K562 (cell line): ENCODE data around the gene ANKS1A. TPM values are rescaled to one million over a fixed set of nuclear protein-coding genes. Genes with fewer than 3 reads are reported as not detected.

Experiments
- ATAC-seq: fragments of 200-7000 bp; cut with Tn5 transposase; 3 replicates; pipeline ENCODE4 v1.9.1; 2020; ENCODE audit warnings: moderate library complexity
- BruUV-seq: library from RNA; stranded (reverse); fragments of 400-500 nt; replicated peaks from 2 replicates; lab custom pipeline; 2021; lab: Mats Ljungman, UMichigan
- CTCF ChIA-PET: fragments of 300-600 bp; formaldehyde crosslinking; extraction: SDS; loops from one replicate; lab custom pipeline; 2021; ENCODE audit warnings: low intra/inter-chr PET ratio; lab: Yijun Ruan, JAX
- POLR2A ChIA-PET: fragments of 300-600, 350-650 bp; sonication (Branson Sonifier 250); formaldehyde crosslinking; extraction: SDS; loops from one replicate; lab custom pipeline; 2021; ENCODE audit warnings: antibody characterized with exemption, inconsistent platforms; lab: Yijun Ruan, JAX
- DNase-seq, 4 experiments: peaks; one replicate each; pipeline versions ENCODE4 v3.0.0 to v3.0.0-alpha.2; 2011 to 2018; ENCODE audit warnings: low spot score in 3 of 4, mixed read lengths in 3 of 4; ENCODE audit errors: extremely low read depth in 1 of 4
- FAIRE-seq: peaks from 2 replicates; lab custom pipeline; 2011; peaks lifted over from hg19 to GRCh38; lab: Jason Lieb, UNC
- H2AFZ ChIP-seq: 2 replicates; pipeline ENCODE4 v1.6.0; 2011; ENCODE audit warnings: low read depth, low read length, control low read depth, inconsistent platforms
- H3K27ac ChIP-seq: fragments of 200-600 bp; 3 replicates; pipeline ENCODE4 v1.8.0; 2011; ENCODE audit warnings: low read depth, mild to moderate bottlenecking, control low read depth, inconsistent platforms, low read length, moderate library complexity, mixed read lengths; ENCODE audit errors: extremely low read depth
- H3K27me3 ChIP-seq, 2 experiments: fragments of 300-600 bp in 1 of 2; 2 replicates in 1 of 2; 3 replicates in 1 of 2; pipeline versions ENCODE4 v1.6.0 to v1.8.0; 2011; ENCODE audit warnings: inconsistent platforms in 2 of 2, low read length in 2 of 2, mild to moderate bottlenecking in 1 of 2, mixed read lengths in 1 of 2, moderate library complexity in 1 of 2; ENCODE audit not compliant: control insufficient read depth in 2 of 2, insufficient read depth in 2 of 2
- H3K36me3 ChIP-seq: fragments of 300-600 bp; 3 replicates; pipeline ENCODE4 v1.8.0; 2011; ENCODE audit warnings: mild to moderate bottlenecking, low read length, inconsistent platforms; ENCODE audit not compliant: control insufficient read depth, insufficient read depth
- H3K4me1 ChIP-seq, 2 experiments: fragments of 200-600 bp in 1 of 2; replicated peaks in 1 of 2; 2 replicates in 1 of 2; 3 replicates in 1 of 2; pipeline versions ENCODE4 v1.5.1 to v1.8.0; 2011; ENCODE audit warnings: inconsistent platforms in 2 of 2, low read length in 2 of 2, mild to moderate bottlenecking in 1 of 2, mixed read lengths in 1 of 2, moderate library complexity in 1 of 2; ENCODE audit not compliant: control insufficient read depth in 2 of 2, insufficient read depth in 2 of 2
- H3K4me2 ChIP-seq: 2 replicates; pipeline ENCODE4 v1.6.1; 2011; ENCODE audit warnings: low read length, control low read depth, inconsistent platforms, mixed read lengths; ENCODE audit not compliant: insufficient read depth
- H3K4me3 ChIP-seq: fragments of 200-600 bp; sonication (generic), shearing (Covaris generic); 2 replicates; pipeline ENCODE4 v1.5.1; 2016; ENCODE audit warnings: control low read depth, inconsistent platforms
- H3K79me2 ChIP-seq: fragments of 200-600 bp; 3 replicates; pipeline ENCODE4 v1.8.0; 2011; ENCODE audit warnings: low read length, inconsistent platforms; ENCODE audit not compliant: control insufficient read depth, insufficient read depth
- H3K9ac ChIP-seq, 2 experiments: 2 replicates each; pipeline versions ENCODE4 v1.6.0 to v1.6.1; 2011; ENCODE audit warnings: low read depth in 2 of 2, low read length in 2 of 2, control low read depth in 1 of 2, inconsistent platforms in 1 of 2, mild to moderate bottlenecking in 1 of 2, mixed read lengths in 1 of 2; ENCODE audit not compliant: insufficient read depth in 1 of 2
- H3K9me1 ChIP-seq: one replicate; pipeline ENCODE4 v1.6.0; 2011; ENCODE audit warnings: inconsistent platforms, mild to moderate bottlenecking, low read length, moderate library complexity; ENCODE audit not compliant: control insufficient read depth, insufficient read depth
- H3K9me3 ChIP-seq: replicated peaks from 2 replicates; pipeline ENCODE4 v1.5.1; 2011; ENCODE audit warnings: low read depth, low read length, inconsistent platforms; ENCODE audit not compliant: control insufficient read depth, insufficient read depth
- H4K20me1 ChIP-seq: replicated peaks from 2 replicates; pipeline ENCODE4 v1.6.1; 2011; ENCODE audit warnings: low read length, inconsistent platforms, mixed read lengths; ENCODE audit not compliant: control insufficient read depth, insufficient read depth
- KAT8 ChIP-seq: fragments of 450-650 bp; IDR thresholded peaks from 2 replicates; pipeline ENCODE4 v1.6.1; 2016; ENCODE audit warnings: low read depth, mild to moderate bottlenecking
- NFIC ChIP-seq: fragments of 450-650 bp; IDR thresholded peaks from 2 replicates; pipeline ENCODE4 v1.6.1; 2017; ENCODE audit warnings: mild to moderate bottlenecking, inconsistent platforms
- ZNF175 ChIP-seq: fragments of 200-800 bp; sonication (Bioruptor generic); IDR thresholded peaks from 2 replicates; pipeline ENCODE4 v1.6.1; 2016; ENCODE audit warnings: low read depth, mild to moderate bottlenecking, missing genetic modification characterization, missing compliant biosample characterization
- WGBS: fragments of 100-300 bp; shearing (Covaris generic); methylation state at CpG from one replicate; pipeline ENCODE4 v1.1.6; 2016; ENCODE audit warnings: low coverage, mixed read lengths; ENCODE audit not compliant: insufficient coverage; ENCODE audit errors: missing lambda C conversion rate; 5-methylcytosine and 5-hydroxymethylcytosine counted together
- in situ Hi-C: fragments of 300-500 bp; cut with MboI; formaldehyde crosslinking; loops from 4 replicates; pipeline ENCODE4 v1.15.0; 2018; ENCODE audit warnings: inconsistent platforms, mixed read lengths
- intact Hi-C: fragments of 100-400 bp; cut with micrococcal nuclease; formaldehyde crosslinking; loops from 2 replicates; pipeline ENCODE4 v1.14.2; 2022
- polyA plus RNA-seq, 8 experiments: library from polyadenylated mRNA; depleted of rRNA in 4 of 8; stranded (reverse) in 5 of 8; unstranded in 3 of 8; fragments of >200 nt; fragmentation: Nextera tagmentation in 2 of 8; fragmentation: Illumina TruSeq in 1 of 8; extraction: Ambion mirVana in 2 of 8; extraction: Trizol in 1 of 8; gene quantifications; 2 replicates each; pipeline versions ENCODE4 v1.2.1 to v1.2.3, GENCODE V29; 2011 to 2014; ENCODE audit warnings: inconsistent platforms in 1 of 8, missing spikeins in 1 of 8
- total RNA-seq, 7 experiments: library from RNA; depleted of rRNA in 6 of 7; stranded (reverse); fragments of >200 nt in 6 of 7; fragmentation: Illumina TruSeq in 2 of 7; extraction: Trizol in 2 of 7; gene quantifications; 2 replicates each; pipeline versions ENCODE4 v1.2.1 to v1.2.3, GENCODE V29; 2011 to 2021; ENCODE audit warnings: low replicate concordance in 1 of 7
- TF ChIP-seq, protein P1 (sequence below): fragments of 450-650 bp; formaldehyde crosslinking; IDR thresholded peaks from 2 replicates; pipeline ENCODE4 v1.4.0; 2020; ENCODE audit warnings: mild to moderate bottlenecking, moderate library complexity

ANKS1A gene
- total and polyA plus RNA-seq, 9 of the 15 experiments (the other 6 are each of a cell fraction or from before 2014, with no cell fraction given): 1.1 to 13.8 (median 5.3) TPM

DNA sequence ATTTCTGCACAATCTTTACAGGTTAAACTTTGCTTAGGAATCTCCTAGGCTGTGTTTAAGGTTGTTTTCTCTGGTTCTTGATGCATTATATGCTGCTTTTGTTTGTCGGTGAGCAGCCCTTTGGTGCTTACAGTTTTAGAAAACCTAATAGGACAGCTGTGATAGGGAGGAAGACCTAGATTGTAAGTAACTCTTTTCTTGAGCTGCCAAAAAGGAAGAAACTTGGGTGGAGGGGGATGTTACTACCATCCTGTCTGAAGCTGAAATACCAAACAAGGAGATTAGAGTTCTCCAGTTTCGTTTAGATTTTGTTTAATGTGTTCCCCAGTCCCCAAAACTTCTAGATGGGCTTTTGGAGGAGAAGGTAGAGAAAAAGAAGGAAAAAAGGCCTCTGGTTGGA, 72.0 kb downstream of the ANKS1A start:
- intact Hi-C loops (loop anchor here (10.0 kb wide), 1 partner anchor 166 kb away; the partner anchor contains the start of gene BLTP3A), in situ Hi-C loops (no loop called here)
- Histone ChIP-seq H3K36me3 (no peaks in the 10 kb centered on the region), H3K4me3 (no peak overlapping the region), H4K20me1 (no peaks in the 10 kb centered on the region), H3K4me1 (no peaks in the 10 kb centered on the region), H2AFZ (no peak overlapping the region), H3K9me1 (no peaks in the 10 kb centered on the region), H3K27me3 (no peaks in the 10 kb centered on the region), H3K9me3 (no peaks in the 10 kb centered on the region), H3K79me2 (no peaks in the 10 kb centered on the region), H3K9ac (no peak overlapping the region), H3K27ac (no peak overlapping the region), H3K4me2 (no peak overlapping the region)
- no peak for TF ChIP-seq ZNF175 (CRISPR knock-in tag)
- TF ChIP-seq, protein P1, sequence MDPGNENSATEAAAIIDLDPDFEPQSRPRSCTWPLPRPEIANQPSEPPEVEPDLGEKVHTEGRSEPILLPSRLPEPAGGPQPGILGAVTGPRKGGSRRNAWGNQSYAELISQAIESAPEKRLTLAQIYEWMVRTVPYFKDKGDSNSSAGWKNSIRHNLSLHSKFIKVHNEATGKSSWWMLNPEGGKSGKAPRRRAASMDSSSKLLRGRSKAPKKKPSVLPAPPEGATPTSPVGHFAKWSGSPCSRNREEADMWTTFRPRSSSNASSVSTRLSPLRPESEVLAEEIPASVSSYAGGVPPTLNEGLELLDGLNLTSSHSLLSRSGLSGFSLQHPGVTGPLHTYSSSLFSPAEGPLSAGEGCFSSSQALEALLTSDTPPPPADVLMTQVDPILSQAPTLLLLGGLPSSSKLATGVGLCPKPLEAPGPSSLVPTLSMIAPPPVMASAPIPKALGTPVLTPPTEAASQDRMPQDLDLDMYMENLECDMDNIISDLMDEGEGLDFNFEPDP (CRISPR knock-in tag): no peak
- CTCF ChIA-PET: no interaction called here
- POLR2A ChIA-PET: interaction anchor here (0.7 to 3.0 kb wide), 4 partner anchors 9 to 73 kb away, joined by 3 to 15 read pairs (median 4); partner anchors contain the start of gene TAF11
- FAIRE-seq (no peak), DNase-seq (no peak), ATAC-seq (no peak)
- WGBS: 54% methylated on average over 2 of the region's 2 CpGs
- BruUV-seq: no TSS peak

DNA sequence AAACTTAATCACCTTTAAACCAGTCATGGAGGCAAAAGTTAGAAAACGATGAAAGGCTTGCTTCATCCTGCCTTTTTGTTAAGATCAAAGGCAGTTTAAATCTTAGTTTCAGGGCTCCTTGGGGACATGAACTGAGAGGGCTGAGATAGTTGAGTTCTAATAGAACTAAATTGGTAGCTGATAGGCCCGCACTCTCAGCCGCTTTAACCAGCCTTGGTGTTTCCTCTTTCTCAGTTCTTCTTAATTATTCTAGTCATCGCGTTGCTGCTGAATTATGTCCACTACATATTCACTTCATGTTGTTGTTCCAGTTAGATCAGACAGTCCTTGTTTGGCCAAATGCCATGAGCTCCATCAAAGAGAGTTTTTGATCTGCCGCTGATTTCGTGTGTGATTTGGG, 72.5 kb downstream of the ANKS1A start:
- TF ChIP-seq KAT8 (no peak), NFIC (0 out of 2 replicates have a peak, but pooled peaks have one; percentile 26)
- no peaks in the 10 kb centered on the region for H3K9me1 ChIP-seq
- in situ Hi-C loops: no loop called here
- ChIA-PET POLR2A (interaction anchor here (0.7 to 3.0 kb wide), 2 partner anchors 8 to 17 kb away, joined by 3 to 15 read pairs; no protein-coding TSS in a partner anchor), CTCF (no interaction called here)
- intact Hi-C loops: loop anchor here (10.0 kb wide), 1 partner anchor 167 kb away; the partner anchor contains the start of gene BLTP3A
- ATAC-seq (no peak), DNase-seq (no peak), FAIRE-seq (no peak)
- no peaks in the 10 kb centered on the region for H3K27me3 ChIP-seq
- WGBS: 64% methylated on average over 7 of the region's 7 CpGs
- no peak overlapping the region for H3K27ac ChIP-seq
- H3K36me3 ChIP-seq: no peaks in the 10 kb centered on the region
- H3K9ac ChIP-seq: no peak overlapping the region
- H2AFZ ChIP-seq: no peak overlapping the region
- no TSS peak for BruUV-seq
- H3K79me2 ChIP-seq: no peaks in the 10 kb centered on the region
- H4K20me1 ChIP-seq: no peaks in the 10 kb centered on the region
- no peaks in the 10 kb centered on the region for H3K9me3 ChIP-seq
- no peak overlapping the region for H3K4me3 ChIP-seq
- H3K4me1 ChIP-seq: no peaks in the 10 kb centered on the region
- H3K4me2 ChIP-seq: no peak overlapping the region
